KOPT-K1 (cell line): Measurements from ENCODE around the gene NT5DC1.

Source experiments
- H3K27ac ChIP-seq: fragments of 200-600 bp; sonication (generic); 2 replicates; pipeline ENCODE4 v1.5.1; 2016; ENCODE audit warnings: antibody characterized with exemption, mild to moderate bottlenecking, low read depth, low read length; ENCODE audit not compliant: poor library complexity, severe bottlenecking
- H3K36me3 ChIP-seq: fragments of 200-600 bp; sonication (generic); 2 replicates; pipeline ENCODE4 v1.5.1; 2017; ENCODE audit warnings: antibody characterized with exemption, mild to moderate bottlenecking, low read length, moderate library complexity; ENCODE audit not compliant: insufficient read depth
- H3K9me3 ChIP-seq: fragments of 200-600 bp; sonication (generic); 2 replicates; pipeline ENCODE4 v1.5.1; 2017; ENCODE audit warnings: antibody characterized with exemption, low read length, mild to moderate bottlenecking; ENCODE audit not compliant: insufficient read depth, poor library complexity, severe bottlenecking

Gene NT5DC1

GRCh38 chr6:116144605-116145004, 44.0 kb downstream of the NT5DC1 start:
- no peak overlapping the region for H3K27ac ChIP-seq
- H3K9me3 ChIP-seq = no peaks in the 10 kb centered on the region
- H3K36me3 ChIP-seq = no peaks in the 10 kb centered on the region

GRCh38 chr6:116145803-116146675, 45.4 kb downstream of the NT5DC1 start:
- H3K36me3 ChIP-seq = no peaks in the 10 kb centered on the region
- no peaks in the 10 kb centered on the region for H3K9me3 ChIP-seq
- H3K27ac ChIP-seq = no peak overlapping the region

GRCh38 chr6:116152620-116153019, 52.0 kb downstream of the NT5DC1 start:
- Histone ChIP-seq H3K27ac (no peak overlapping the region), H3K9me3 (no peaks in the 10 kb centered on the region)

GRCh38 chr6:116154887-116155286, 54.2 kb downstream of the NT5DC1 start:
- no peak overlapping the region for H3K27ac ChIP-seq
- no peaks in the 10 kb centered on the region for H3K9me3 ChIP-seq
- H3K36me3 ChIP-seq = no peaks in the 10 kb centered on the region

More at GRCh38 chr6:116152620-116153019, 52.0 kb downstream of the NT5DC1 start:
- no peaks in the 10 kb centered on the region for H3K36me3 ChIP-seq

GRCh38 chr6:116156405-116157326, 56.0 kb downstream of the NT5DC1 start:
- no peaks in the 10 kb centered on the region for H3K9me3 ChIP-seq
- H3K27ac ChIP-seq = no peak overlapping the region
- H3K36me3 ChIP-seq = no peaks in the 10 kb centered on the region

- no peaks in the 10 kb centered on the region for H3K36me3 ChIP-seq
- H3K9me3 ChIP-seq = no peaks in the 10 kb centered on the region
- no peak overlapping the region for H3K27ac ChIP-seq
Observed at GRCh38 chr6:116157391-116157790, 56.7 kb downstream of the NT5DC1 start.

- Histone ChIP-seq H3K36me3 (no peaks in the 10 kb centered on the region), H3K27ac (no peak overlapping the region), H3K9me3 (no peaks in the 10 kb centered on the region)
Observed at GRCh38 chr6:116158641-116159040, 58.0 kb downstream of the NT5DC1 start.

- Histone ChIP-seq H3K36me3 (no peaks in the 10 kb centered on the region), H3K9me3 (no peaks in the 10 kb centered on the region), H3K27ac (no peak overlapping the region)
Observed at GRCh38 chr6:116159782-116160524, 59.3 kb downstream of the NT5DC1 start.

- Histone ChIP-seq H3K27ac (no peak overlapping the region), H3K36me3 (no peaks in the 10 kb centered on the region), H3K9me3 (peaks cover 6% of the 10 kb centered on the region)
Observed at GRCh38 chr6:116165596-116165995, 64.9 kb downstream of the NT5DC1 start.

GRCh38 chr6:116166369-116166768, 65.7 kb downstream of the NT5DC1 start:
- peaks cover 6% of the 10 kb centered on the region for H3K9me3 ChIP-seq
- H3K27ac ChIP-seq = no peak overlapping the region

GRCh38 chr6:116168148-116168547, 67.5 kb downstream of the NT5DC1 start:
- H3K27ac ChIP-seq = no peak overlapping the region
- H3K9me3 ChIP-seq = peaks cover 6% of the 10 kb centered on the region
- H3K36me3 ChIP-seq = no peaks in the 10 kb centered on the region

More at GRCh38 chr6:116166369-116166768, 65.7 kb downstream of the NT5DC1 start:
- no peaks in the 10 kb centered on the region for H3K36me3 ChIP-seq

- Histone ChIP-seq H3K9me3 (peaks cover 9% of the 10 kb centered on the region), H3K27ac (no peak overlapping the region), H3K36me3 (no peaks in the 10 kb centered on the region)
Observed at GRCh38 chr6:116169880-116170279, 69.2 kb downstream of the NT5DC1 start.

- Histone ChIP-seq H3K36me3 (no peaks in the 10 kb centered on the region), H3K9me3 (peaks cover 16% of the 10 kb centered on the region), H3K27ac (no peak overlapping the region)
Observed at GRCh38 chr6:116170358-116171057, 69.9 kb downstream of the NT5DC1 start.

GRCh38 chr6:116173928-116174327, 73.3 kb downstream of the NT5DC1 start:
- peaks cover 21% of the 10 kb centered on the region for H3K9me3 ChIP-seq
- no peak overlapping the region for H3K27ac ChIP-seq
- H3K36me3 ChIP-seq = no peaks in the 10 kb centered on the region
